LNCaP clone FGC (cell line): Measurements from ENCODE around the gene INKA1.
"Not testable (repeated sequence)": the region's sequence is repeated elsewhere in the genome, so short reads cannot be mapped to it uniquely, and the experiment has no call there.

ENCODE experiments used
- DNase-seq: peaks from one replicate; pipeline ENCODE4 v3.0.0-alpha.2; 2011; ENCODE audit warnings: low read depth
- H3K4me3 ChIP-seq: 2 replicates; pipeline ENCODE4 v1.5.1; 2011; ENCODE audit warnings: mild to moderate bottlenecking, low read depth, low read length, control low read depth
- TF ChIP-seq, protein P1 (sequence below): IDR thresholded peaks from 2 replicates; pipeline ENCODE4 v1.5.1; 2012; ENCODE audit warnings: mild to moderate bottlenecking; ENCODE audit not compliant: control insufficient read depth, insufficient read depth; ENCODE audit errors: extremely low read depth

The INKA1 gene

DNA sequence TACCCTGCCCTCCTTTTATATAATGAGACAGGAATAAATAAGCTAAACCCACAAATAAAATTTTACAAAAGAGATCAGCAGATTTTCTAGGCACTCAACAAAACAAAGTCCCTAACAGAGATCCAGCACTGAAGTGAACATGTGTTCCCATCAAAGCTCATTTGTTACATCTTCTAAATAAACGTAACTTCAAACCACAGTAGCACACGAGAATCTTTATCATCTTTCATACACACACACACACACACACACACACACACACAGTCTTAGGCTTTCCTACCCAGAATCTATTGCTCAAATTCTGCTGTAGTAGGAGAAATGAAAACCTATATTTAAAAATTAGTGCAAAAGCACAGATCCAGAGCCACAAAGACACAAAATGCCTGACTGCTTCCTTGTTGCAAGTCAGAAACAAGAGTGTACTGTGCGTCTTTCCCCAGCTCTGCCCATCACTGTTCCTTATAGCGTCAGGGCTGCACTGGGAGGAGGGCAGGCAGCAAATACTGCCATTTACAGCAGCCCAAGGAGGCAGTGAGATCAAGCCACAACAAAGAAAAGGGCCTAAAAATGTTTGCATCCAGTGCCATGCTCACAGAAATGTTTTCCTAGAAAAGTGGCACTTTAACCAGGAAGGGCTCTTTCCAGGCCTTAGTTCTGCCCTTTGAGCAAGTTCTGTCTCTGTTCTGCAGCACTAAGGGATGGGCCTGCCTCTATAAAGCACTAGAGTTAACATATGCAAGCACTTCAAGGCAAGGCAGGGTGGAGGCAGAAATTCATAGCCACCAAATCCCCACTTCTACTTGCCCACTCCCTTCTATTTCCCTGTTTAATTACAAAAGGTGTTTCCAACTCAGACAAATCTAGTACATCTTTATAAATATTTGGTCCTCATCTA lies 22.7 kb upstream of the INKA1 start:
- no peak for DNase-seq
- TF ChIP-seq, protein P1, sequence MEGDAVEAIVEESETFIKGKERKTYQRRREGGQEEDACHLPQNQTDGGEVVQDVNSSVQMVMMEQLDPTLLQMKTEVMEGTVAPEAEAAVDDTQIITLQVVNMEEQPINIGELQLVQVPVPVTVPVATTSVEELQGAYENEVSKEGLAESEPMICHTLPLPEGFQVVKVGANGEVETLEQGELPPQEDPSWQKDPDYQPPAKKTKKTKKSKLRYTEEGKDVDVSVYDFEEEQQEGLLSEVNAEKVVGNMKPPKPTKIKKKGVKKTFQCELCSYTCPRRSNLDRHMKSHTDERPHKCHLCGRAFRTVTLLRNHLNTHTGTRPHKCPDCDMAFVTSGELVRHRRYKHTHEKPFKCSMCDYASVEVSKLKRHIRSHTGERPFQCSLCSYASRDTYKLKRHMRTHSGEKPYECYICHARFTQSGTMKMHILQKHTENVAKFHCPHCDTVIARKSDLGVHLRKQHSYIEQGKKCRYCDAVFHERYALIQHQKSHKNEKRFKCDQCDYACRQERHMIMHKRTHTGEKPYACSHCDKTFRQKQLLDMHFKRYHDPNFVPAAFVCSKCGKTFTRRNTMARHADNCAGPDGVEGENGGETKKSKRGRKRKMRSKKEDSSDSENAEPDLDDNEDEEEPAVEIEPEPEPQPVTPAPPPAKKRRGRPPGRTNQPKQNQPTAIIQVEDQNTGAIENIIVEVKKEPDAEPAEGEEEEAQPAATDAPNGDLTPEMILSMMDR = no peak
- no peak overlapping the region for H3K4me3 ChIP-seq

DNA sequence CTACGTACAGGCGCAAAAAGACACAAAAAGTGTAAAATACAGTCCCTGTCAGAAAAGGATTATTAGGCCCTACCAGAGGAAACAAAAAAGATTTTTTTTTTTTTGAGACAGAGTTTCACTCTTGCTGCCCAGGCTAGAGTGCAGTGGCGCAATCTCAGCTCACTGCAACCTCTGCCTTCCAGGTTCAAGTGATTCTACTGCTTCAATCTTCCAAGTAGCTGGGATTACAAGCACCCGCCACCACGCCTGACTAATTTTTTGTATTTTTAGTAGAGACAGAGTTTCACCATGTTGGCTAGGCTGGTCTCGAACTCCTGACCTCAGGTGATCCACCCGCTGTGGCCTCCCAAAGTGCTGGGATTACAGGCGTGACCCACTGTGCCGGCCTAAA lies 22.1 kb upstream of the INKA1 start:
- not testable (repeated sequence) for H3K4me3 ChIP-seq, DNase-seq

DNA sequence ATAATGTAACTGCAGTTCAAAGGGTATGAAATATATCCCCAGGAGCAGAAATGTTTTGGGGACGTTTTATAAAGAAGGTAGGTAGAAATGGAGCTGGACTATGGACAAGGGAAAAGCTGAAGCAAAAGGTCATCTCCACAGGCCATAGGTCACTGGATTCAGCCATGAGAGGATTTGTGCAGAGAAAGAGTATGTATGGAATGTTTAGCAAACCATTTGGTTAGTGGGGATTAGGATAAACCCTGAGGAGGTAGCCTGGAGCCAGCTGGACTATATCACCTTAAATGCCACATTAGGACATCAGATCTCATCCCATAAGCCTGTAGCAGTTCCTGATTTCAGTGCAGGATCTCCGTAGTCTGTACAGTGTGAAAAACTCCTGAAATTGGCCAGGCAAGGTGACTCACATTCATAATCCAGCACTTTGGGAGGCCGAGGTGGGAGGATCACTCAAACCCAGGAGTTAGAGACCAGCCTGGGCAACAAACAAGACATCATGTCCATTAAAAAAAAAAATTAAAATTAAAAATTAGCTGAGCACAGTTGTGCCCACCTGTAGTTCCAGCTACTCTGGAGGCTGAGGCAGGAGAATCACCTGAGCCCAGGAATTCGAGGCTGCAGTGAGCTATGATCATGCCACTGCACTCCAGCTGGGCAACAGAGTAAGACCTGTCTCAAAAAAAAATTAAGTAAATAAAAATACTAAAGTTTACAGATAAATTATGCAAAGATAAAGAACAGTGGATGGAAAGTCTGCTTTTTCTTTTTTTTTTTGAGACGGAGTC lies 21.5 kb upstream of the INKA1 start:
- DNase-seq = no peak
- TF ChIP-seq, protein P1 = no peak

DNA sequence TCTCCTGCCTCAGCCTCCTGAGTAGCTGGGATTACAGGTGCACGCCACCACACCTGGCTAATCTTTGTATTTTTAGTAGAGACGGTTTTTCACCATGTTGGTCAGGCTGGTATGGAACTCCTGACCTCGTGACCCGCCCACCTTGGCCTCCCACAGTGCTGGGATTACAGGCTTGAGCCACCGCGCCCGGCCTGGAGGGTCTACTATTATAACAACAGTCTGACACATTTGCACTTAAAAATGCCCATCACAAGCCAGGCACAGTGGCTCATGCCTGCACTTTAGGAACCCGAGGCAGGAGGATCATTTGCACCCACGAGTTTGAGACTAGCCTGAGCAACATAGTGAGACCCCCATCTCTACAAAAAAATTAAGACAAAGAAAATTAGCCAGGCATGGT lies 20.8 kb upstream of the INKA1 start:
- not testable (repeated sequence) for H3K4me3 ChIP-seq, DNase-seq

More for the DNA sequence above, 21.5 kb upstream of the INKA1 start:
- no peak overlapping the region for H3K4me3 ChIP-seq

DNA sequence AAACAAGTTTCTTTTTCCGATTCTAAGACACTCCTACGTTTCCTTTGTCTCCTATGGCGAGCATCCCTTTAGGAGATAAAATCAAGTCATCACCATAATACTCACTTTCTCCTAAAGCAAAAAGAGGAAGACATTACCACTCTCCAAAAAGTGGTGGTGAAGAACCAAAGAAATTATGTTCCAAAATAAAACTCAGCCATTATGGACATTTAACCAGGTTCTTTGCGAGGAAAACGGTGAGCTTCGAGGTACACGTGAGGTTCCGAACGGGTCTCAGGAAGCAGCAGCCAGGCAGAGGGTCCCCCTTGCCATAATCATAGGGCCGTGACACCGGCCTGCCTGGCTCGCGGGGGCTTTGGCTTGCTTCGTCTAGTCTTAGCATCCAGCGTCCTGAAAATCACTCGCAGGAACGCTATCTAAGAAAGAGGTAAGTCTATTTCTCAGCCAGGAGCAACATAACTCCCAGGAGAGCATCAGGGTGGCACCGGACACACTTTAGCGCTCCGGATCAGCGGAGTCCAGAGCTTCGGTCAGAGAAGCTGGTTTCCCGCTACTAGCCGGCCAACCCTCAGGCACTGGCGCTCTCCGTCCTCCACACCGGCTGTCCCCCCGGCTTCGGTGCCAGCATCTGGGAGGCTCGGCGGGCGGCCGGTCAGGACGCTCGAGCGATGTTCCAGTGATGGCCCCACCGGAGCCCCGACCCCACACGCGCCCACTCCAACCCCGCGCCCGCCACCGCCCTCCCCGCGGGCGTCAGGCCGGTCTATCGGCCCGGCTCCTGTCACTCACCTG lies 17.3 kb upstream of the INKA1 start:
- TF ChIP-seq, protein P1 = no peak
- no peak for DNase-seq
- H3K4me3 ChIP-seq = peak overlapping the region; percentile 62

DNA sequence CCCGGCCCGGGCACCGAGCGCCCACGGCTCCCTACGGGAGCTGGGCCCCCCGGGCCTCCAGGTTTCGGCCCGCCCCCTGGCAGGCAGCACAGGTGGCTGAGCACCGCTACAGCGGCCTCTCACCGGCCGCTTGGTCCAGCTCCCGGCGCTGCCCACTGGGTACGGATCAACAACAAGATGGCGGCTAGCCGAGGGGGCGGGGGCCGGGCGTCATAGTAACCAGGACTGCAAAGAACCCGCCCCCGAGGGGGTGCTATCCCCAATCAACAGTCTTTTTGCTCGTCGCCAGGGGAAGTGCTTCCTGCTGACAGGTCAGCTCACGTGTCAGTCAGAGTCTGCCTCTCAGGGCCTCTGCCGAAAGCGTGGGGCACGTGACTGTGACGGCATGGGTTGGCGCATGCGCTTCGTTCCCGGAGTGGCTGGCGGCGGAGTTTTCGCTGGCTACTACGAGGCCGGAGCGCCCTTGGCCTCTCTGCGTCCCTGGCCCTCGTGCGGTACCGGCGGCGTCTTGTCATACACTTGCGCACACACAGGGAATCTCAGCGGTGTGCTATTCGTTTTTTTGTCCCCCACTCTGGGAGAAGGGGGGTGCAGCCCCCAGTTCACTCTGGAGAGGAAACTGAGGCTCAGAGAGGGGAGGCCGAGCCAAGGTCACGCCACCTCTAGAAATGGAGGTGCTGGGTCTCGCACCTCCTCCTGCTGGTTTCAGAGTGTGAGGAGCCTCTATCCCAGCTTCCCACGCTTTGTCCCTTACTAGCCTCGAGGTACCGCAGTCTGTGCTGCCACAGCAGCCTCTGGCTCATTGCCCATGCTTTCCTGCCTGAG lies 16.5 kb upstream of the INKA1 start, which contains the start of gene IP6K1:
IP6K1 (minus strand) TSS at position 186 of the 825 bp plus-strand sequence. CDS start 38,502 bp downstream, outside the sequence.
- DNase-seq = peak; percentile 100
- H3K4me3 ChIP-seq = peak within 1 kb of the TSS; percentile 62
- TF ChIP-seq, protein P1 = no peak

DNA sequence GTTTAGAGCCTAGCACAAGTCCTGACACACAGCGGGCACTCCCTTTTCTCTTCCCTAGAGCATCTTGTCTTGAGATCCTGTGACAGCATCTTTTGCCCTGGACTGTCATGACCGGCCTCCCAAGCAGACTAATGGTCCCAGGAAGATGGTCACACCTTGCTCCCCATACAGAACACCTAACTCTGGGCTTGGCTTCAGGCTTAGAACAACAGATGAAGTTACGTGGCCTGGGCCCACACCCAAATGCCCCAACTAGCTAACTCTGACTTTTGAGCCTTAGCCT lies 15.9 kb upstream of the INKA1 start:
- DNase-seq = no peak
- H3K4me3 ChIP-seq = peak overlapping the region; percentile 62
- TF ChIP-seq, protein P1 = no peak
